Body of pancreas (tissue), 4 donors: ENCODE data around the gene CCNI2.

Source experiments
- POLR2A ChIP-seq, 3 donors: fragments of 450-650 bp; IDR thresholded peaks; one replicate each; pipeline ENCODE4 v1.6.1; 2016; ENCODE audit warnings: antibody characterized with exemption in 3 of 3, mild to moderate bottlenecking in 2 of 3
- TF ChIP-seq, protein P1 (sequence below), 7 experiments: fragments of 450-650 bp in 4 of 7; fragments of 200-600 bp in 3 of 7; sonication (generic) in 3 of 7; IDR thresholded peaks; one replicate each; pipeline ENCODE4 v1.5.1; 2016 to 2019; ENCODE audit warnings: antibody characterized with exemption in 7 of 7

DNA sequence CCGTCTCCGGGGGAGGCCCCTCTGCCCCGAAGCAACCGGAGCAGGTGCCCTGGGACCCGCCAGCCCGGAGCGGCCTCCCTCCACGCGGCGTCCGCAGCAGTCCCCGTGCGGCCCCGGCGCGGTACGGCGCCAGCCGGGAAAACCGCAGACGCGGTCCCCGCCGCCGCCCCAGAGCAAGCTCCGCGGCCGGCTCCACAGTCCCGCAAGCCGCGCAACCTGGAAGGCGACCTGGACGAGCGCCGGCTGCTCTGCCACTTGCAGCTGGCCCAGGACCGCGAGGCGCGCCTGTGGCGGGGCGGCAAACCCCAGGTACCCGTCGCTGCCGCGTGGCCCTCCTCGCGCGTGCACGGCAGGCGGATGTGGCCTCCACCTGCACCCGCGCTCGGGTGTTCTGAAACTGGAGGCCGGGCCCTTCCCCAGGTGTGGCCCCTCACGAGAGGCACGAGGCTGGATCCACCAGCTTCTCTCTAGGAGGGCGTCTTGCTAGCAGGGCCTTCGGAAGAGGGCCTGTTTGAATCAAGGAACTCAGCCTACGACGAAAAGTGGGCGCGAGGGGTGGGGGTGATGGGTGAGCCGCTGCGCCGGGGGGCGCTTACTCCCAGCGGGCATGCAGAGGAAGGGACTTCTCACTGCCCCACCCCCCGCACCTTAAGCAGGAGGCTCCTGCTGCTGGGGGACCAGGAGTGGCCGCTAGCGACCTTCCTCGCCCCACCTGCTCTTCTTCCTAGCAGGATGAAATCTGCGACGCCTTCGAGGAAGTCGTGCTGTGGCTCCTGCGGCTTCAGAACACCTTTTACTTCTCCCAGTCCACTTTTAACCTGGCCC lies 602 bp downstream of the CCNI2 start:
- TF ChIP-seq, protein P1, sequence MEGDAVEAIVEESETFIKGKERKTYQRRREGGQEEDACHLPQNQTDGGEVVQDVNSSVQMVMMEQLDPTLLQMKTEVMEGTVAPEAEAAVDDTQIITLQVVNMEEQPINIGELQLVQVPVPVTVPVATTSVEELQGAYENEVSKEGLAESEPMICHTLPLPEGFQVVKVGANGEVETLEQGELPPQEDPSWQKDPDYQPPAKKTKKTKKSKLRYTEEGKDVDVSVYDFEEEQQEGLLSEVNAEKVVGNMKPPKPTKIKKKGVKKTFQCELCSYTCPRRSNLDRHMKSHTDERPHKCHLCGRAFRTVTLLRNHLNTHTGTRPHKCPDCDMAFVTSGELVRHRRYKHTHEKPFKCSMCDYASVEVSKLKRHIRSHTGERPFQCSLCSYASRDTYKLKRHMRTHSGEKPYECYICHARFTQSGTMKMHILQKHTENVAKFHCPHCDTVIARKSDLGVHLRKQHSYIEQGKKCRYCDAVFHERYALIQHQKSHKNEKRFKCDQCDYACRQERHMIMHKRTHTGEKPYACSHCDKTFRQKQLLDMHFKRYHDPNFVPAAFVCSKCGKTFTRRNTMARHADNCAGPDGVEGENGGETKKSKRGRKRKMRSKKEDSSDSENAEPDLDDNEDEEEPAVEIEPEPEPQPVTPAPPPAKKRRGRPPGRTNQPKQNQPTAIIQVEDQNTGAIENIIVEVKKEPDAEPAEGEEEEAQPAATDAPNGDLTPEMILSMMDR (IDR thresholded peaks at IDR 0.05): no peak
- TF ChIP-seq POLR2A (IDR thresholded peaks at IDR 0.05): no peak
